Caco-2 (cell line): ENCODE measurements around the gene CYB561. TPM values are rescaled to one million over a fixed set of nuclear protein-coding genes. Genes with fewer than 3 reads are reported as not detected.

Experiments used
- BruUV-seq: library from RNA; stranded (reverse); fragments of 400-500 nt; replicated peaks from 2 replicates; lab custom pipeline; 2021; lab: Mats Ljungman, UMichigan
- CTCF ChIA-PET: fragments of 300-600 bp; sonication (Branson Sonifier 250); formaldehyde crosslinking; loops from one replicate; lab custom pipeline; 2022; ENCODE audit warnings: antibody characterized with exemption; lab: Charles Lee
- POLR2A ChIA-PET: fragments of 300-600 bp; sonication (Branson Sonifier 250); formaldehyde crosslinking; loops from one replicate; lab custom pipeline; 2022; ENCODE audit warnings: antibody characterized with exemption; lab: Charles Lee
- DNase-seq, 2 experiments: peaks; one replicate each; pipeline versions ENCODE4 v3.0.0 to v3.0.0-alpha.2; 2020 to 2022
- H3K27me3 ChIP-seq: replicated peaks from 2 replicates; pipeline ENCODE4 v1.6.0; 2011; ENCODE audit warnings: low read length; ENCODE audit not compliant: control insufficient read depth, insufficient read depth
- H3K36me3 ChIP-seq: 2 replicates; pipeline ENCODE4 v1.5.1; 2011; ENCODE audit warnings: low read length; ENCODE audit not compliant: control insufficient read depth, insufficient read depth
- H3K4me1 ChIP-seq: fragments of 250-450 bp; sonication (Bioruptor Pico); 2 replicates; pipeline ENCODE4 v1.5.1; 2020; ENCODE audit warnings: mild to moderate bottlenecking
- H3K4me3 ChIP-seq: 2 replicates; pipeline ENCODE4 v1.5.1; 2011; ENCODE audit warnings: low read depth, mild to moderate bottlenecking, control low read depth, low read length
- H3K9me3 ChIP-seq: fragments of 250-450 bp; sonication (Bioruptor Pico); 2 replicates; pipeline ENCODE4 v1.5.1; 2020; ENCODE audit warnings: mild to moderate bottlenecking, moderate library complexity
- H3K27ac Mint-ChIP-seq: one replicate; pipeline ENCODE4 v1.8.0; 2022; ENCODE audit warnings: mixed read lengths; ENCODE audit not compliant: unreplicated experiment
- H3K27me3 Mint-ChIP-seq: one replicate; pipeline ENCODE4 v1.8.0; 2022; ENCODE audit warnings: mixed read lengths; ENCODE audit not compliant: insufficient read depth, unreplicated experiment
- H3K36me3 Mint-ChIP-seq: one replicate; pipeline ENCODE4 v1.8.0; 2022; ENCODE audit warnings: mild to moderate bottlenecking, mixed read lengths; ENCODE audit not compliant: insufficient read depth, unreplicated experiment
- H3K4me1 Mint-ChIP-seq: one replicate; pipeline ENCODE4 v1.8.0; 2022; ENCODE audit warnings: low read depth, mixed read lengths; ENCODE audit not compliant: unreplicated experiment
- H3K4me3 Mint-ChIP-seq: one replicate; pipeline ENCODE4 v1.8.0; 2022; ENCODE audit warnings: mild to moderate bottlenecking, moderate library complexity, mixed read lengths; ENCODE audit not compliant: unreplicated experiment
- H3K9me3 Mint-ChIP-seq: one replicate; pipeline ENCODE4 v1.8.0; 2022; ENCODE audit warnings: mixed read lengths; ENCODE audit not compliant: unreplicated experiment
- intact Hi-C: fragments of 100-400 bp; cut with micrococcal nuclease; formaldehyde crosslinking; loops from one replicate; pipeline ENCODE4 v1.10.0; 2022; ENCODE audit not compliant: unreplicated experiment
- total RNA-seq: library from RNA; stranded (reverse); gene quantifications from 2 replicates; pipeline ENCODE4 v1.2.3, GENCODE V29; 2022
- TF ChIP-seq, protein P1 (sequence below), 2 experiments: fragments of 200-600 bp in 1 of 2; IDR thresholded peaks; 1 replicate in 1 of 2; 2 replicates in 1 of 2; pipeline versions ENCODE4 v1.5.1 to v1.8.0; 2011 to 2022; ENCODE audit warnings: antibody characterized with exemption in 1 of 2, control low read depth in 1 of 2, inconsistent platforms in 1 of 2, low read depth in 1 of 2, low read length in 1 of 2, mild to moderate bottlenecking in 1 of 2, moderate library complexity in 1 of 2; ENCODE audit not compliant: insufficient read depth in 1 of 2, severe bottlenecking in 1 of 2, unreplicated experiment in 1 of 2

The CYB561 gene
- total RNA-seq, 1 experiment from 2014 or later, result 46.3 TPM

DNA sequence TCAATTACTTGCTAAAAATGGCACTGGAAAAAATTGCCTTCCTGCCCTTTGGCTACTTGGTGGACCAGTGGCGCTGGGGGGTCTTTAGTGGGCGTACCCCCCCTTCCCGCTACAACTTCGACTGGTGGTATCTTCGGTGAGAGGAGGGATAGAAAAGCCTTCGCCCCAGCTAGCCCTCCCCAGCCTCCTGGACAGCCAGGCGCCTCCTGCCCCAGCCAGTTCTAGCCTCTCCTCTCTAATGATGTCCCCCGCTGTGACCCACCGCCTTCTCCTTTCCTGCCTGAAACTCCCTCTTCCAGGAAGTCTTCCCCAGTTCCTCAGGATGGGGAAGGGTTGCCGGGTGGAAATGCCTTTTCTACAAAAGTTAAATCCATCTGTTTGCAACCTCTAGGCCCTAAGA lies 36.9 kb upstream of the CYB561 start:
- H3K36me3 Mint-ChIP-seq, result no peaks in the 10 kb centered on the region
- no peak overlapping the region for H3K27ac Mint-ChIP-seq
- POLR2A ChIA-PET, result no interaction called here

DNA sequence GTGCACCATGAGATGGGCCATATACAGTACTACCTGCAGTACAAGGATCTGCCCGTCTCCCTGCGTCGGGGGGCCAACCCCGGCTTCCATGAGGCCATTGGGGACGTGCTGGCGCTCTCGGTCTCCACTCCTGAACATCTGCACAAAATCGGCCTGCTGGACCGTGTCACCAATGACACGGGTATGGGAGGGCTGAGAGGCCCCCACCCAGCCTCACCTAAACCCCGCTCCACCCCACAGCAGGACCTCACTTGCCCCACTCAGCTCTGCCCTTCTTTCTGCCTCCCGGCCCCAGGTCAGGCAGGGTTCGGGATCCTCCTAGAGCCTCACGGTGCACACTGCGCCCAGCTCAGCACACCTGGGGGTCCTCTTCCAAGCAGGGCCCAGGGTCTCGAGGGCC lies 36.4 kb upstream of the CYB561 start:
- no peak for DNase-seq
- no peak overlapping the region for H3K4me3 Mint-ChIP-seq
- Histone ChIP-seq H3K27me3 (no peaks in the 10 kb centered on the region), H3K4me1 (peaks cover 12% of the 10 kb centered on the region), H3K36me3 (no peaks in the 10 kb centered on the region), H3K9me3 (no peaks in the 10 kb centered on the region), H3K4me3 (no peak overlapping the region)
- no peaks in the 10 kb centered on the region for H3K36me3 Mint-ChIP-seq
- no peaks in the 10 kb centered on the region for H3K9me3 Mint-ChIP-seq
- ChIA-PET POLR2A (no interaction called here), CTCF (no interaction called here)
- peaks cover 4% of the 10 kb centered on the region for H3K4me1 Mint-ChIP-seq
- H3K27ac Mint-ChIP-seq, result no peak overlapping the region
- TF ChIP-seq, protein P1, sequence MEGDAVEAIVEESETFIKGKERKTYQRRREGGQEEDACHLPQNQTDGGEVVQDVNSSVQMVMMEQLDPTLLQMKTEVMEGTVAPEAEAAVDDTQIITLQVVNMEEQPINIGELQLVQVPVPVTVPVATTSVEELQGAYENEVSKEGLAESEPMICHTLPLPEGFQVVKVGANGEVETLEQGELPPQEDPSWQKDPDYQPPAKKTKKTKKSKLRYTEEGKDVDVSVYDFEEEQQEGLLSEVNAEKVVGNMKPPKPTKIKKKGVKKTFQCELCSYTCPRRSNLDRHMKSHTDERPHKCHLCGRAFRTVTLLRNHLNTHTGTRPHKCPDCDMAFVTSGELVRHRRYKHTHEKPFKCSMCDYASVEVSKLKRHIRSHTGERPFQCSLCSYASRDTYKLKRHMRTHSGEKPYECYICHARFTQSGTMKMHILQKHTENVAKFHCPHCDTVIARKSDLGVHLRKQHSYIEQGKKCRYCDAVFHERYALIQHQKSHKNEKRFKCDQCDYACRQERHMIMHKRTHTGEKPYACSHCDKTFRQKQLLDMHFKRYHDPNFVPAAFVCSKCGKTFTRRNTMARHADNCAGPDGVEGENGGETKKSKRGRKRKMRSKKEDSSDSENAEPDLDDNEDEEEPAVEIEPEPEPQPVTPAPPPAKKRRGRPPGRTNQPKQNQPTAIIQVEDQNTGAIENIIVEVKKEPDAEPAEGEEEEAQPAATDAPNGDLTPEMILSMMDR (IDR thresholded peaks at IDR 0.05; ENCODE audit: insufficient read depth in 1 of 2, low read depth in 1 of 2, low read length in 1 of 2, severe bottlenecking in 1 of 2, unreplicated experiment in 1 of 2), result no peak
- peaks cover 7% of the 10 kb centered on the region for H3K27me3 Mint-ChIP-seq
- intact Hi-C loops, result no loop called here
- BruUV-seq, result no TSS peak

More for the DNA sequence above, 36.9 kb upstream of the CYB561 start:
- Histone ChIP-seq H3K9me3 (no peaks in the 10 kb centered on the region), H3K4me1 (peaks cover 7% of the 10 kb centered on the region), H3K27me3 (no peaks in the 10 kb centered on the region), H3K4me3 (no peak overlapping the region), H3K36me3 (no peaks in the 10 kb centered on the region)
- intact Hi-C loops, result no loop called here
- BruUV-seq, result no TSS peak
- Mint-ChIP-seq H3K4me1 (no peaks in the 10 kb centered on the region), H3K9me3 (no peaks in the 10 kb centered on the region), H3K27me3 (peaks cover 7% of the 10 kb centered on the region), H3K4me3 (no peak overlapping the region)
- CTCF ChIA-PET, result no interaction called here
- no peak for DNase-seq
- TF ChIP-seq, protein P1 (IDR thresholded peaks at IDR 0.05; ENCODE audit: insufficient read depth in 1 of 2, low read depth in 1 of 2, low read length in 1 of 2, severe bottlenecking in 1 of 2, unreplicated experiment in 1 of 2), result no peak

DNA sequence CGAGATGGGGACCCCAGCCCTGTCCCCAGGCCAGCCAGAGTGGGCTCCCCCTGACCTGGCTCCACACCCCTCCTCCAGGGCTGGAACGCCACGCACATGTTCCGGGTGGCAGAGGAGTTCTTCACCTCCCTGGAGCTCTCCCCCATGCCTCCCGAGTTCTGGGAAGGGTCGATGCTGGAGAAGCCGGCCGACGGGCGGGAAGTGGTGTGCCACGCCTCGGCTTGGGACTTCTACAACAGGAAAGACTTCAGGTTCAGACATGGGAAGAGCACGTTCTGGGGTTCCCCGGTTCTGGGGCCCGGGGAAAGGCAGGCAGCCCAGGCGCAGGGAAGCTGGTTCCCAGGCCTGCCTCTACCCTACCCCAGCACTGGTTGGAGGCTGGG lies 35.4 kb upstream of the CYB561 start:
- no peaks in the 10 kb centered on the region for H3K36me3 Mint-ChIP-seq
- H3K27ac Mint-ChIP-seq, result no peak overlapping the region
- Histone ChIP-seq H3K9me3 (no peaks in the 10 kb centered on the region), H3K4me1 (peaks cover 13% of the 10 kb centered on the region), H3K36me3 (no peaks in the 10 kb centered on the region), H3K27me3 (no peaks in the 10 kb centered on the region), H3K4me3 (no peak overlapping the region)
- no TSS peak for BruUV-seq
- ChIA-PET CTCF (interaction anchor here (1.3 to 6.0 kb wide), 3 partner anchors 37 to 55 kb away, joined by 4 to 107 read pairs (median 7); no protein-coding TSS in a partner anchor), POLR2A (no interaction called here)
- no peak overlapping the region for H3K4me3 Mint-ChIP-seq
- intact Hi-C loops, result no loop called here
- no peaks in the 10 kb centered on the region for H3K9me3 Mint-ChIP-seq
- TF ChIP-seq, protein P1 (IDR thresholded peaks at IDR 0.05; ENCODE audit: insufficient read depth in 1 of 2, low read depth in 1 of 2, low read length in 1 of 2, severe bottlenecking in 1 of 2, unreplicated experiment in 1 of 2), result no peak
- H3K4me1 Mint-ChIP-seq, result peaks cover 6% of the 10 kb centered on the region
- peaks cover 7% of the 10 kb centered on the region for H3K27me3 Mint-ChIP-seq
- DNase-seq, result no peak
